GM21825 (cell line): Measurements from ENCODE around the gene HNF4A.
A peak's percentile ranks its signal among the peaks of the same experiment; 100 is the strongest.
"Not testable (repeated sequence)": the region's sequence is repeated elsewhere in the genome, so short reads cannot be mapped to it uniquely, and the experiment has no call there.

Experiments
- ATAC-seq: cut with Tn5 transposase; IDR thresholded peaks from one replicate; pipeline ENCODE4 v1.9.1; 2021; ENCODE audit warnings: mild to moderate bottlenecking, moderate library complexity; ENCODE audit not compliant: unreplicated experiment

Gene HNF4A

GRCh38 chr20:44345147-44345546 is 10.4 kb upstream of the HNF4A start:
- ATAC-seq, result no peak

- not testable (repeated sequence) for ATAC-seq
Measured at GRCh38 chr20:44345941-44346340, 9.6 kb upstream of the HNF4A start.

GRCh38 chr20:44348168-44348659 is 7.3 kb upstream of the HNF4A start:
- ATAC-seq, result no peak

GRCh38 chr20:44349349-44349748 is 6.2 kb upstream of the HNF4A start:
- no peak for ATAC-seq

- no peak for ATAC-seq
Measured at GRCh38 chr20:44350567-44350966, 4.9 kb upstream of the HNF4A start.

- ATAC-seq, result no peak
Measured at GRCh38 chr20:44354979-44355497, 461 bp upstream of the HNF4A start.

GRCh38 chr20:44356353-44356723 is 839 bp downstream of the HNF4A start:
- no peak for ATAC-seq

- ATAC-seq, result no peak
Measured at GRCh38 chr20:44357020-44357419, 1.5 kb downstream of the HNF4A start.

- no peak for ATAC-seq
Measured at GRCh38 chr20:44357555-44358125, 2.1 kb downstream of the HNF4A start.

- no peak for ATAC-seq
Measured at GRCh38 chr20:44358776-44359175, 3.3 kb downstream of the HNF4A start.

GRCh38 chr20:44360221-44360620 is 4.7 kb downstream of the HNF4A start:
- ATAC-seq, result no peak

- no peak for ATAC-seq
Measured at GRCh38 chr20:44361021-44361420, 5.5 kb downstream of the HNF4A start.

- ATAC-seq, result no peak
Measured at GRCh38 chr20:44362466-44362940, 7.0 kb downstream of the HNF4A start.

GRCh38 chr20:44364068-44364467 is 8.6 kb downstream of the HNF4A start:
- ATAC-seq, result no peak

- ATAC-seq, result no peak
Measured at GRCh38 chr20:44364780-44365179, 9.3 kb downstream of the HNF4A start.

GRCh38 chr20:44367746-44368145 is 12.2 kb downstream of the HNF4A start:
- ATAC-seq, result no peak

GRCh38 chr20:44370639-44371218 is 15.2 kb downstream of the HNF4A start:
- no peak for ATAC-seq

GRCh38 chr20:44382641-44383040 is 27.1 kb downstream of the HNF4A start:
- ATAC-seq, result no peak

- ATAC-seq, result no peak
Measured at GRCh38 chr20:44384423-44385027, 29.0 kb downstream of the HNF4A start.

GRCh38 chr20:44388466-44389023 is 33.0 kb downstream of the HNF4A start:
- ATAC-seq, result peak; percentile 58

GRCh38 chr20:44389871-44390270 is 34.4 kb downstream of the HNF4A start:
- no peak for ATAC-seq

- ATAC-seq, result no peak
Measured at GRCh38 chr20:44390280-44390679, 34.8 kb downstream of the HNF4A start.
